SU-DHL-6 (cell line): ENCODE measurements around the gene TENT4A.

Experiments used
- H2AFZ ChIP-seq: fragments of 200-600 bp; sonication (generic); 2 replicates; pipeline ENCODE4 v1.6.1; 2014; ENCODE audit warnings: low read depth, mild to moderate bottlenecking, moderate library complexity, mixed read lengths, antibody characterized with exemption, low read length; ENCODE audit not compliant: severe bottlenecking
- H3F3A ChIP-seq: fragments of 200-600 bp; shearing (Covaris generic); 2 replicates; pipeline ENCODE4 v1.6.0; 2016; ENCODE audit warnings: antibody characterized with exemption, mild to moderate bottlenecking; ENCODE audit not compliant: insufficient read depth
- H3K27ac ChIP-seq: fragments of 200-600 bp; sonication (generic); 2 replicates; pipeline ENCODE4 v1.5.1; 2016; ENCODE audit warnings: low read depth, mild to moderate bottlenecking, low read length, moderate library complexity, mixed read lengths
- H3K27me3 ChIP-seq: fragments of 200-600 bp; sonication (generic), shearing (Covaris generic); 2 replicates; pipeline ENCODE4 v1.6.0; 2014; ENCODE audit warnings: mild to moderate bottlenecking, low read length
- H3K36me3 ChIP-seq: fragments of 200-600 bp; sonication (generic); 2 replicates; pipeline ENCODE4 v1.6.1; 2014; ENCODE audit warnings: mild to moderate bottlenecking, low read length, mixed read lengths
- H3K4me2 ChIP-seq: fragments of 300-600, 200-600 bp; shearing (Covaris generic), sonication (generic); 2 replicates; pipeline ENCODE4 v1.6.0; 2014; ENCODE audit warnings: low read length, low read depth, mild to moderate bottlenecking; ENCODE audit not compliant: poor library complexity, severe bottlenecking
- H3K4me3 ChIP-seq: fragments of 200-600 bp; sonication (generic); 2 replicates; pipeline ENCODE4 v1.5.1; 2014; ENCODE audit warnings: antibody characterized with exemption, low read length, mild to moderate bottlenecking, mixed read lengths; ENCODE audit not compliant: insufficient read depth, poor library complexity, severe bottlenecking
- H3K79me2 ChIP-seq: fragments of 200-600 bp; sonication (generic); 2 replicates; pipeline ENCODE4 v1.6.1; 2014; ENCODE audit warnings: mild to moderate bottlenecking, low read length, moderate library complexity; ENCODE audit not compliant: insufficient read depth
- H3K9ac ChIP-seq: fragments of 200-600 bp; sonication (generic); 2 replicates; pipeline ENCODE4 v1.7.0; 2014; ENCODE audit warnings: mild to moderate bottlenecking, low read length
- H3K9me2 ChIP-seq: fragments of 200-600 bp; sonication (generic); replicated peaks from 2 replicates; pipeline ENCODE4 v1.6.1; 2014; ENCODE audit warnings: low read length; ENCODE audit not compliant: insufficient read depth
- H3K9me3 ChIP-seq: fragments of 200-600 bp; sonication (generic); 2 replicates; pipeline ENCODE4 v1.6.1; 2014; ENCODE audit warnings: low read length, mixed read lengths; ENCODE audit not compliant: insufficient read depth
- H4K20me1 ChIP-seq: fragments of 200-600 bp; sonication (generic); 2 replicates; pipeline ENCODE4 v1.6.1; 2014; ENCODE audit warnings: low read depth, mild to moderate bottlenecking, antibody characterized with exemption, low read length, moderate library complexity, mixed read lengths
- CTCF ChIP-seq: fragments of 200-600 bp; sonication (generic); IDR thresholded peaks from one replicate; pipeline ENCODE4 v1.5.1; 2017; ENCODE audit warnings: antibody characterized with exemption, mild to moderate bottlenecking, low read length, moderate library complexity; ENCODE audit not compliant: insufficient read depth, poor library complexity, severe bottlenecking
- EZH2phosphoT487 ChIP-seq: fragments of 200-600 bp; sonication (generic), shearing (Covaris generic); conservative IDR thresholded peaks from 2 replicates; pipeline ENCODE4 v1.6.1; 2018; ENCODE audit warnings: mild to moderate bottlenecking, antibody characterized with exemption, low read length, moderate library complexity, mixed read lengths

TENT4A gene

GRCh38 chr5:6698696-6699095, 14.5 kb upstream of the TENT4A start:
- H3K27me3 ChIP-seq, result no peaks in the 10 kb centered on the region
- H3K79me2 ChIP-seq, result no peaks in the 10 kb centered on the region
- H3K4me3 ChIP-seq, result no peak overlapping the region
- H3K9ac ChIP-seq, result no peak overlapping the region
- H3K9me2 ChIP-seq, result no peaks in the 10 kb centered on the region
- H3K36me3 ChIP-seq, result no peaks in the 10 kb centered on the region
- no peak overlapping the region for H2AFZ ChIP-seq
- no peaks in the 10 kb centered on the region for H3F3A ChIP-seq
- H3K27ac ChIP-seq, result no peak overlapping the region
- H4K20me1 ChIP-seq, result no peaks in the 10 kb centered on the region
- H3K4me2 ChIP-seq, result no peak overlapping the region
- no peaks in the 10 kb centered on the region for H3K9me3 ChIP-seq
- TF ChIP-seq EZH2phosphoT487 (no peak), CTCF (no peak)

GRCh38 chr5:6699357-6699756, 13.9 kb upstream of the TENT4A start:
- Histone ChIP-seq H3K36me3 (no peaks in the 10 kb centered on the region), H3K4me2 (no peak overlapping the region), H3F3A (no peaks in the 10 kb centered on the region), H3K27me3 (no peaks in the 10 kb centered on the region), H2AFZ (no peak overlapping the region), H3K79me2 (no peaks in the 10 kb centered on the region), H3K27ac (no peak overlapping the region), H3K9ac (no peak overlapping the region), H3K9me2 (no peaks in the 10 kb centered on the region), H3K9me3 (no peaks in the 10 kb centered on the region), H3K4me3 (no peak overlapping the region), H4K20me1 (no peaks in the 10 kb centered on the region)
- no peak for TF ChIP-seq CTCF
- TF ChIP-seq EZH2phosphoT487, result no peak

- Histone ChIP-seq H3K27me3 (no peaks in the 10 kb centered on the region), H3F3A (no peaks in the 10 kb centered on the region), H3K9me3 (no peaks in the 10 kb centered on the region), H3K79me2 (no peaks in the 10 kb centered on the region), H3K4me3 (no peak overlapping the region), H4K20me1 (no peaks in the 10 kb centered on the region), H3K27ac (no peak overlapping the region), H3K9ac (no peak overlapping the region), H3K9me2 (no peaks in the 10 kb centered on the region), H3K4me2 (no peak overlapping the region), H3K36me3 (no peaks in the 10 kb centered on the region), H2AFZ (no peak overlapping the region)
- TF ChIP-seq CTCF (no peak), EZH2phosphoT487 (no peak)
Measured at GRCh38 chr5:6700074-6700684, 13.1 kb upstream of the TENT4A start.
